Hematopoietic multipotent progenitor cell treated with erythropoietin and hydrocortisone succinate and interleukin-3 and kit ligand, for 4 days (in vitro differentiated cells): ENCODE data around the gene RABL2A.

Experiments used
- DNase-seq: peaks from one replicate; pipeline ENCODE4 v3.0.0-alpha.2; 2015

RABL2A gene

GRCh38 chr2:113690871-113691270 lies 63.8 kb downstream of the RABL2A start:
- peak; percentile 42 for DNase-seq
